H1 (cell line): ENCODE measurements around the gene SHISA9. TPM values are rescaled to one million over a fixed set of nuclear protein-coding genes. Genes with fewer than 3 reads are reported as not detected.

Source experiments
- CTCF ChIA-PET: fragments of 300-600 bp; sonication (Branson Sonifier 250); formaldehyde crosslinking; loops from one replicate; lab custom pipeline; 2021; ENCODE audit not compliant: partially characterized antibody; lab: Charles Lee
- POLR2A ChIA-PET: fragments of 300-600 bp; sonication (Branson Sonifier 250); formaldehyde crosslinking; loops from one replicate; lab custom pipeline; 2021; ENCODE audit warnings: inconsistent platforms; ENCODE audit not compliant: partially characterized antibody; lab: Charles Lee
- DNase-seq, 2 experiments: peaks; one replicate each; pipeline versions ENCODE4 v3.0.0 to v3.0.0-alpha.2; 2010 to 2022; ENCODE audit warnings: low spot score in 2 of 2, low read depth in 1 of 2, mixed read lengths in 1 of 2
- FAIRE-seq: peaks from 2 replicates; lab custom pipeline; 2011; peaks lifted over from hg19 to GRCh38; lab: Jason Lieb, UNC
- H2AFZ ChIP-seq: 2 replicates; pipeline ENCODE4 v1.8.1; 2012; ENCODE audit warnings: low read length, inconsistent platforms
- H2AK5ac ChIP-seq: 2 replicates; pipeline ENCODE4 v1.6.1; 2013; ENCODE audit warnings: low read depth, low read length
- H2BK120ac ChIP-seq: replicated peaks from 2 replicates; pipeline ENCODE3; 2013; ENCODE audit warnings: low read depth, low read length, inconsistent platforms
- H2BK12ac ChIP-seq: 2 replicates; pipeline ENCODE4 v1.6.1; 2013; ENCODE audit warnings: low read depth, low read length
- H2BK15ac ChIP-seq: 2 replicates; pipeline ENCODE4 v1.6.1; 2013; ENCODE audit warnings: low read length
- H2BK20ac ChIP-seq: 2 replicates; pipeline ENCODE4 v1.6.1; 2013; ENCODE audit warnings: low read length
- H2BK5ac ChIP-seq: 2 replicates; pipeline ENCODE4 v1.6.1; 2013; ENCODE audit warnings: low read depth, low read length
- H3K14ac ChIP-seq: 2 replicates; pipeline ENCODE4 v1.6.1; 2013; ENCODE audit warnings: inconsistent platforms; ENCODE audit not compliant: insufficient read length
- H3K18ac ChIP-seq: 2 replicates; pipeline ENCODE4 v1.6.1; 2013; ENCODE audit warnings: low read length; ENCODE audit errors: extremely low read depth
- H3K23ac ChIP-seq: 2 replicates; pipeline ENCODE4 v1.6.1; 2013; ENCODE audit warnings: inconsistent platforms; ENCODE audit not compliant: insufficient read length
- H3K23me2 ChIP-seq: 2 replicates; pipeline ENCODE4 v1.6.1; 2013; ENCODE audit warnings: low read depth, low read length
- H3K27ac ChIP-seq: 2 replicates; pipeline ENCODE4 v1.6.1; 2011; ENCODE audit warnings: low read depth, low read length, inconsistent platforms
- H3K27me3 ChIP-seq, 4 experiments: replicated peaks in 1 of 4; 1 replicate in 1 of 4; 2 replicates in 3 of 4; pipeline versions ENCODE4 v1.6.1 to v1.8.1; 2011 to 2013; ENCODE audit warnings: low read length in 3 of 4, mild to moderate bottlenecking in 3 of 4, inconsistent platforms in 2 of 4, mixed read lengths in 2 of 4, moderate library complexity in 1 of 4; ENCODE audit not compliant: control insufficient read depth in 3 of 4, insufficient read depth in 3 of 4; ENCODE audit errors: extremely low read depth in 1 of 4
- H3K36me3 ChIP-seq, 4 experiments: 2 replicates each; pipeline versions ENCODE4 v1.6.1 to v1.8.1; 2011 to 2013; ENCODE audit warnings: mild to moderate bottlenecking in 4 of 4, low read length in 3 of 4, moderate library complexity in 2 of 4, control low read depth in 1 of 4, inconsistent platforms in 1 of 4; ENCODE audit not compliant: insufficient read depth in 4 of 4, control insufficient read depth in 2 of 4
- H3K4ac ChIP-seq: replicated peaks from 2 replicates; pipeline ENCODE3; 2013; ENCODE audit warnings: low read length, low read depth, mixed read lengths, inconsistent platforms; ENCODE audit not compliant: insufficient read length
- H3K4me1 ChIP-seq, 4 experiments: replicated peaks in 1 of 4; 1 replicate in 1 of 4; 2 replicates in 3 of 4; pipeline versions ENCODE4 v1.6.1 to v1.8.1; 2011 to 2013; ENCODE audit warnings: low read length in 3 of 4, inconsistent platforms in 2 of 4, mixed read lengths in 1 of 4; ENCODE audit not compliant: insufficient read depth in 4 of 4, control insufficient read depth in 3 of 4
- H3K4me2 ChIP-seq, 2 experiments: 2 replicates each; pipeline versions ENCODE4 v1.6.1 to v1.8.1; 2011 to 2013; ENCODE audit warnings: low read depth in 2 of 2, low read length in 2 of 2, control low read depth in 1 of 2, inconsistent platforms in 1 of 2, mild to moderate bottlenecking in 1 of 2; ENCODE audit not compliant: insufficient read depth in 1 of 2
- H3K4me3 ChIP-seq, 4 experiments: fragments of 200-600, 300-600 bp in 1 of 4; sonication (generic), shearing (Covaris generic), sonication (Bioruptor Twin) in 1 of 4; 2 replicates each; pipeline versions ENCODE4 v1.5.1 to v1.8.1; 2011 to 2016; ENCODE audit warnings: low read length in 4 of 4, low read depth in 3 of 4, control low read depth in 2 of 4, inconsistent platforms in 2 of 4, mild to moderate bottlenecking in 2 of 4, mixed read lengths in 1 of 4, moderate library complexity in 1 of 4; ENCODE audit not compliant: insufficient read depth in 2 of 4; ENCODE audit errors: extremely low read depth in 1 of 4
- H3K56ac ChIP-seq: replicated peaks from 2 replicates; pipeline ENCODE3; 2013; ENCODE audit warnings: low read depth, mild to moderate bottlenecking, mixed read lengths, low read length, inconsistent platforms; ENCODE audit not compliant: insufficient read length
- H3K79me1 ChIP-seq: 2 replicates; pipeline ENCODE4 v1.6.1; 2013; ENCODE audit warnings: low read depth, low read length, control low read depth
- H3K79me2 ChIP-seq, 2 experiments: 2 replicates each; pipeline versions ENCODE4 v1.6.1 to v1.8.1; 2012 to 2013; ENCODE audit warnings: low read length in 2 of 2, mild to moderate bottlenecking in 2 of 2, inconsistent platforms in 1 of 2; ENCODE audit not compliant: insufficient read depth in 2 of 2, control insufficient read depth in 1 of 2
- H3K9ac ChIP-seq, 4 experiments: replicated peaks in 1 of 4; 1 replicate in 1 of 4; 2 replicates in 3 of 4; pipeline versions ENCODE4 v1.6.1 to v1.8.1; 2011 to 2013; ENCODE audit warnings: low read depth in 3 of 4, low read length in 3 of 4, control low read depth in 2 of 4, mild to moderate bottlenecking in 2 of 4, moderate library complexity in 2 of 4, inconsistent platforms in 1 of 4; ENCODE audit errors: extremely low read depth in 1 of 4
- H3K9me3 ChIP-seq, 2 experiments: 2 replicates each; pipeline versions ENCODE4 v1.6.1 to v1.8.1; 2012 to 2013; ENCODE audit warnings: mild to moderate bottlenecking in 2 of 2, moderate library complexity in 2 of 2, control low read depth in 1 of 2, inconsistent platforms in 1 of 2, low read depth in 1 of 2, low read length in 1 of 2, mixed read lengths in 1 of 2; ENCODE audit not compliant: insufficient read depth in 2 of 2
- H4K20me1 ChIP-seq, 2 experiments: replicated peaks in 1 of 2; 2 replicates each; pipeline versions ENCODE3 to v1.8.1; 2011 to 2013; ENCODE audit warnings: inconsistent platforms in 2 of 2, low read length in 2 of 2, mild to moderate bottlenecking in 1 of 2; ENCODE audit not compliant: insufficient read depth in 2 of 2, control insufficient read depth in 1 of 2
- H4K5ac ChIP-seq: 2 replicates; pipeline ENCODE4 v1.6.1; 2013; ENCODE audit warnings: low read length, low read depth, mixed read lengths, inconsistent platforms; ENCODE audit not compliant: insufficient read length
- H4K8ac ChIP-seq: 2 replicates; pipeline ENCODE4 v1.8.0; 2013; ENCODE audit warnings: mild to moderate bottlenecking, moderate library complexity, low read length, inconsistent platforms; ENCODE audit not compliant: insufficient read depth; ENCODE audit errors: extremely low read depth
- H4K91ac ChIP-seq: replicated peaks from 2 replicates; pipeline ENCODE3; 2013; ENCODE audit warnings: low read length, mixed read lengths, inconsistent platforms; ENCODE audit not compliant: insufficient read length
- WGBS, 2 experiments: shearing (Covaris generic) in 1 of 2; methylation state at CpG; one replicate each; pipeline versions ENCODE4 v1.1.6 to v1.1.7; 2013 to 2015; ENCODE audit warnings: low lambda C conversion rate in 2 of 2, mixed read lengths in 2 of 2, inconsistent platforms in 1 of 2, low coverage in 1 of 2, missing lambda C conversion rate in 1 of 2; ENCODE audit not compliant: insufficient replicate concordance in 2 of 2, insufficient coverage in 1 of 2, insufficient read length in 1 of 2; ENCODE audit errors: extremely low coverage in 1 of 2, missing lambda C conversion rate in 1 of 2; 5-methylcytosine and 5-hydroxymethylcytosine counted together
- polyA plus RNA-seq, 7 experiments: library from polyadenylated mRNA; depleted of rRNA in 3 of 7; stranded (reverse) in 5 of 7; unstranded in 2 of 7; fragments of >200 nt in 5 of 7; fragments of 200-250 nt in 2 of 7; gene quantifications; 1 replicate in 5 of 7; 2 replicates in 1 of 7; 4 replicates in 1 of 7; pipeline versions ENCODE4 v1.2.1 to v1.2.3, GENCODE V29; 2011 to 2013; ENCODE audit warnings: missing spikeins in 2 of 7, mixed read lengths in 2 of 7
- total RNA-seq: library from RNA; stranded (reverse); fragmentation: NEBNext Ultra II Directional; extraction: Animal tissue kit (Norgen Biotek cat#: 25700); gene quantifications from 2 replicates; pipeline ENCODE4 v1.2.1, GENCODE V29; 2021
- TF ChIP-seq, protein P1 (sequence below): IDR thresholded peaks from 2 replicates; pipeline ENCODE4 v1.6.1; 2011; ENCODE audit warnings: low read length, improper control_type of control experiment
- TF ChIP-seq, protein P2 (sequence below): IDR thresholded peaks from 2 replicates; pipeline ENCODE4 v1.6.1; 2012; ENCODE audit warnings: inconsistent platforms

The SHISA9 gene
- total and polyA plus RNA-seq, 2 of the 8 experiments (the other 6 are each of a cell fraction or from before 2014, with no cell fraction given), result 25.6 to 39.8 TPM

DNA sequence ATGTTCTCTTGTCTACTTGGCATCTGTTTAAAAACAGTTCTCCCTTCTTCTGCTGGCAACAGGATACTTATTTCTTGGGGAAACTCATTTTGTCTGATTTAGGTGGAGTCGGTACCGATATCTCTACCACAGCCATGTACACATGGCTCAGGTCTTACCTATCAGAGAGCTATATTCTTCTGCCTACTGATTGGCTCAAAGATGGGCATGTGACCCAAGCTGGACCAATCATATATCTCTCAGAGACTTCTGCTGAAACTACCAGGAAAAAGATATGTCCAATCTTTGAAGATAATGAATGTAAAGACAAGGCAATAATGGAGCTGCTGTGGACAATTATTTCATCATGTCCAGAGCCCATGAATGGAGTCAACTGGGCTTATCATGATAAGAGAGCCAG, 21.6 kb upstream of the SHISA9 start:
- H3K14ac ChIP-seq, result no peak overlapping the region
- TF ChIP-seq, protein P1, sequence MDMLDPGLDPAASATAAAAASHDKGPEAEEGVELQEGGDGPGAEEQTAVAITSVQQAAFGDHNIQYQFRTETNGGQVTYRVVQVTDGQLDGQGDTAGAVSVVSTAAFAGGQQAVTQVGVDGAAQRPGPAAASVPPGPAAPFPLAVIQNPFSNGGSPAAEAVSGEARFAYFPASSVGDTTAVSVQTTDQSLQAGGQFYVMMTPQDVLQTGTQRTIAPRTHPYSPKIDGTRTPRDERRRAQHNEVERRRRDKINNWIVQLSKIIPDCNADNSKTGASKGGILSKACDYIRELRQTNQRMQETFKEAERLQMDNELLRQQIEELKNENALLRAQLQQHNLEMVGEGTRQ, result 0 out of 2 replicates have a peak, but pooled peaks have one; percentile 19
- TF ChIP-seq, protein P2, sequence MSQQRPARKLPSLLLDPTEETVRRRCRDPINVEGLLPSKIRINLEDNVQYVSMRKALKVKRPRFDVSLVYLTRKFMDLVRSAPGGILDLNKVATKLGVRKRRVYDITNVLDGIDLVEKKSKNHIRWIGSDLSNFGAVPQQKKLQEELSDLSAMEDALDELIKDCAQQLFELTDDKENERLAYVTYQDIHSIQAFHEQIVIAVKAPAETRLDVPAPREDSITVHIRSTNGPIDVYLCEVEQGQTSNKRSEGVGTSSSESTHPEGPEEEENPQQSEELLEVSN, result no peak
- no peak overlapping the region for H2BK120ac ChIP-seq
- H3K23ac ChIP-seq, result no peak overlapping the region
- POLR2A ChIA-PET, result no interaction called here
- H2AK5ac ChIP-seq, result no peak overlapping the region
- H3K56ac ChIP-seq, result no peak overlapping the region
- H2BK20ac ChIP-seq, result no peak overlapping the region
- H2BK15ac ChIP-seq, result no peak overlapping the region
- no peaks in the 10 kb centered on the region for H3K79me1 ChIP-seq
- no peak overlapping the region for H3K9ac ChIP-seq
- no peak overlapping the region for H3K4me3 ChIP-seq
- H3K23me2 ChIP-seq, result no peaks in the 10 kb centered on the region; the same call in 1 of the 2 replicates
- DNase-seq (no peak), FAIRE-seq (no peak)
- H3K27me3 ChIP-seq, result no peaks in the 10 kb centered on the region
- no peak overlapping the region for H4K8ac ChIP-seq
- H4K20me1 ChIP-seq, result no peaks in the 10 kb centered on the region
- no peak overlapping the region for H2BK5ac ChIP-seq
- WGBS, 2 experiments, result 98% methylated on average over 2 of the region's 2 CpGs; no CpG with 5 or more reads in 1 of the 2 experiments
- no peaks in the 10 kb centered on the region for H3K9me3 ChIP-seq
- no peak overlapping the region for H4K91ac ChIP-seq
- no peaks in the 10 kb centered on the region for H3K79me2 ChIP-seq
- H3K4ac ChIP-seq, result no peak overlapping the region
- CTCF ChIA-PET, result interaction anchor here (0.6 to 0.9 kb wide), 3 partner anchors 18 to 518 kb away, joined by 3 to 4 read pairs (median 3); no protein-coding TSS in a partner anchor
- H3K36me3 ChIP-seq, result no peaks in the 10 kb centered on the region
- no peak overlapping the region for H4K5ac ChIP-seq
- no peak overlapping the region for H2BK12ac ChIP-seq
- no peak overlapping the region for H3K27ac ChIP-seq
- no peak overlapping the region for H2AFZ ChIP-seq
- no peaks in the 10 kb centered on the region for H3K4me1 ChIP-seq
- H3K4me2 ChIP-seq, result no peak overlapping the region
- no peak overlapping the region for H3K18ac ChIP-seq
